ENCODE data around the gene DGKI. TPM values are rescaled to one million over a fixed set of nuclear protein-coding genes. Genes with fewer than 3 reads are reported as not detected.

Gene DGKI
- total and polyA plus RNA-seq, 2 of the 13 experiments (the other 11 are each of a cell fraction or from before 2014, with no cell fraction given) = 0.09 to 0.17 TPM

DNA sequence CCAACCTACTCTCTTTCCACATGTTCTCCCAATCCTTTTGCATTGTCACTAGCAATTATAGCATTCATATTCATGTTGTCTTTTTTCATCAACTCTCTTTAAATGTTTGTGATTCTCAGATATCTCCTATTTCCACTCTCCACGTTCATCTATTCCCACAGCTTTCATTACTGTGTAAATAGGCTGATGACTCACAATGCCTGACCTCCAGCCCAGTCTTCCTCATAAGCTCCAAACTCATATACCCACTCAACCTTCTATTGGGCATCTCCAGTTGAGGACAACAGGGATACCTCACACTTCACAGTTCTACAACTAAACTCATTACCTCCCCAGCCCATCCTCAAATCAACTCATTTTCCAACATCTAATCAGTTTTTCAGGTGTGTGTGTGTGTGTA is 194.1 kb downstream of the DGKI start:
- BruUV-seq (replicated peaks) = no TSS peak
- Histone ChIP-seq H3K4me3 (replicated peaks in 1 of 3; ENCODE audit: insufficient read depth in 1 of 3, low read depth in 2 of 3, low read length in 3 of 3) (no peak overlapping the region), H3K27ac (ENCODE audit: extremely low read length, insufficient read depth, low read length) (no peak overlapping the region), H3K4me1 (ENCODE audit: insufficient read depth, low read length) (no peaks in the 10 kb centered on the region), H3K27me3 (ENCODE audit: control insufficient read depth in 1 of 2, insufficient read depth in 2 of 2, low read length in 2 of 2) (no peaks in the 10 kb centered on the region; a peak in 1 of 5 replicates), H3K9ac (ENCODE audit: insufficient read depth, low read depth, low read length) (no peak overlapping the region), H3K79me2 (ENCODE audit: insufficient read depth, low read length) (no peaks in the 10 kb centered on the region), H2AFZ (ENCODE audit: low read length) (no peak overlapping the region), H3K9me3 (ENCODE audit: low read length) (no peaks in the 10 kb centered on the region), H3K36me3 (replicated peaks in 1 of 2; ENCODE audit: control insufficient read depth in 1 of 2, insufficient read depth in 2 of 2, low read length in 2 of 2) (no peaks in the 10 kb centered on the region), H3K4me2 (ENCODE audit: low read depth, low read length) (no peak overlapping the region), H4K20me1 (ENCODE audit: insufficient read depth, low read length) (no peaks in the 10 kb centered on the region)
- DNase-seq (ENCODE audit: low spot score) = no peak
- intact Hi-C loops (cut with micrococcal nuclease; ENCODE audit: unreplicated experiment) (no loop called here), in situ Hi-C loops (cut with HindIII; ENCODE audit: extremely low pct_ligation_motif_present, low pct_unique_long_range_greater_than_20kb) (no loop called here)
- FAIRE-seq = no peak
- ChIA-PET POLR2A (no interaction called here), CTCF (ENCODE audit: low intra/inter-chr PET ratio, low total read pairs) (no interaction called here)
- TF ChIP-seq, protein P1, sequence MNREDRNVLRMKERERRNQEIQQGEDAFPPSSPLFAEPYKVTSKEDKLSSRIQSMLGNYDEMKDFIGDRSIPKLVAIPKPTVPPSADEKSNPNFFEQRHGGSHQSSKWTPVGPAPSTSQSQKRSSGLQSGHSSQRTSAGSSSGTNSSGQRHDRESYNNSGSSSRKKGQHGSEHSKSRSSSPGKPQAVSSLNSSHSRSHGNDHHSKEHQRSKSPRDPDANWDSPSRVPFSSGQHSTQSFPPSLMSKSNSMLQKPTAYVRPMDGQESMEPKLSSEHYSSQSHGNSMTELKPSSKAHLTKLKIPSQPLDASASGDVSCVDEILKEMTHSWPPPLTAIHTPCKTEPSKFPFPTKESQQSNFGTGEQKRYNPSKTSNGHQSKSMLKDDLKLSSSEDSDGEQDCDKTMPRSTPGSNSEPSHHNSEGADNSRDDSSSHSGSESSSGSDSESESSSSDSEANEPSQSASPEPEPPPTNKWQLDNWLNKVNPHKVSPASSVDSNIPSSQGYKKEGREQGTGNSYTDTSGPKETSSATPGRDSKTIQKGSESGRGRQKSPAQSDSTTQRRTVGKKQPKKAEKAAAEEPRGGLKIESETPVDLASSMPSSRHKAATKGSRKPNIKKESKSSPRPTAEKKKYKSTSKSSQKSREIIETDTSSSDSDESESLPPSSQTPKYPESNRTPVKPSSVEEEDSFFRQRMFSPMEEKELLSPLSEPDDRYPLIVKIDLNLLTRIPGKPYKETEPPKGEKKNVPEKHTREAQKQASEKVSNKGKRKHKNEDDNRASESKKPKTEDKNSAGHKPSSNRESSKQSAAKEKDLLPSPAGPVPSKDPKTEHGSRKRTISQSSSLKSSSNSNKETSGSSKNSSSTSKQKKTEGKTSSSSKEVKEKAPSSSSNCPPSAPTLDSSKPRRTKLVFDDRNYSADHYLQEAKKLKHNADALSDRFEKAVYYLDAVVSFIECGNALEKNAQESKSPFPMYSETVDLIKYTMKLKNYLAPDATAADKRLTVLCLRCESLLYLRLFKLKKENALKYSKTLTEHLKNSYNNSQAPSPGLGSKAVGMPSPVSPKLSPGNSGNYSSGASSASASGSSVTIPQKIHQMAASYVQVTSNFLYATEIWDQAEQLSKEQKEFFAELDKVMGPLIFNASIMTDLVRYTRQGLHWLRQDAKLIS (CRISPR knock-in tag; IDR thresholded peaks at IDR 0.05) = no peak
- 0 out of 2 replicates have a peak, but pooled peaks have one; percentile 13 for TF ChIP-seq FOSL2 (CRISPR knock-in tag; IDR thresholded peaks at IDR 0.05)
- ATAC-seq = no peak
- 5% methylated on average over 1 of the region's 1 CpG for WGBS (ENCODE audit: low lambda C conversion rate)

DNA sequence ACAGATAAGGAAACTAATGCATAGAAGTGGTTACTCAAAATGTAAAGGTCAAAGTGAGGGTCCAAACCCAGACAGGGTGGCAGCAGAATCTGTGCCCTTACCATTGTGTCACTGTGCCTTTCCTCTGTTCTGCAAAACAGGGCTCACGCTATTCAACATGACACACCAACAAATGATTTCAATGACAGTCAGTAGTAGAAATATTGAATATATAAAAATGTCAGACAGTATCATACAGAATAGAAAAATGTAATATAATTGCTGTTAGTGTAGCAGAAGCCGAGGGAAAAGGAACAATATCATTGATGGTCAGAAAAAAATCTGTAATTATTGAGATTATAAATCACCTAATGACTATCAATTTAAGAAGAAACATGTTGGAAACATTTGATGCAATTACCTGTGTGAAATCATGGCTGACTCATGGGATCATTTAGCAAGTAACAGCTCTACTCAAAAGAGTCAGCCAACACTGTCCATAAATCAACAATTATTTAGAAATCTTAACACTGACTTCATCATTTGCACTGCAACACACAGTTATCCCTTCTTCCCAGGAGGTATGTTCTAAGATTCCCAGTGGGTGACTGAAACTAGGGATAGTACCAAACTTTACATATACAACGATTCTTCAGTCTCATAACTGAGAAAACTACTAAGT is 198.7 kb downstream of the DGKI start:
- no peak overlapping the region for H3K4me2 ChIP-seq (ENCODE audit: low read depth, low read length)
- CTCF ChIA-PET (ENCODE audit: low intra/inter-chr PET ratio, low total read pairs) = no interaction called here
- intact Hi-C loops (cut with micrococcal nuclease; ENCODE audit: unreplicated experiment) (no loop called here), in situ Hi-C loops (cut with HindIII; ENCODE audit: extremely low pct_ligation_motif_present, low pct_unique_long_range_greater_than_20kb) (no loop called here)
- H4K20me1 ChIP-seq (ENCODE audit: insufficient read depth, low read length) = no peaks in the 10 kb centered on the region
- H3K27me3 ChIP-seq (ENCODE audit: control insufficient read depth in 1 of 2, insufficient read depth in 2 of 2, low read length in 2 of 2) = no peaks in the 10 kb centered on the region
- no peak for DNase-seq (ENCODE audit: low spot score)
- H2AFZ ChIP-seq (ENCODE audit: low read length) = no peak overlapping the region
- no peak for FAIRE-seq
- no peak overlapping the region for H3K4me3 ChIP-seq (replicated peaks in 1 of 3; ENCODE audit: insufficient read depth in 1 of 3, low read depth in 2 of 3, low read length in 3 of 3)
- no peak overlapping the region for H3K27ac ChIP-seq (ENCODE audit: extremely low read length, insufficient read depth, low read length)
- POLR2A ChIA-PET = no interaction called here
- ATAC-seq = no peak
- no peaks in the 10 kb centered on the region for H3K9me3 ChIP-seq (ENCODE audit: low read length)
- H3K79me2 ChIP-seq (ENCODE audit: insufficient read depth, low read length) = no peaks in the 10 kb centered on the region
- H3K9ac ChIP-seq (ENCODE audit: insufficient read depth, low read depth, low read length) = no peak overlapping the region
- BruUV-seq (replicated peaks) = no TSS peak
- 30% methylated on average over 3 of the region's 3 CpGs for WGBS (ENCODE audit: low lambda C conversion rate)
- no peaks in the 10 kb centered on the region for H3K4me1 ChIP-seq (ENCODE audit: insufficient read depth, low read length)
- H3K36me3 ChIP-seq (replicated peaks in 1 of 2; ENCODE audit: control insufficient read depth in 1 of 2, insufficient read depth in 2 of 2, low read length in 2 of 2) = no peaks in the 10 kb centered on the region
- TF ChIP-seq ZNF430 (CRISPR knock-in tag; IDR thresholded peaks at IDR 0.05) (no peak), ZNF234 (CRISPR knock-in tag; conservative IDR thresholded peaks at IDR 0.05) (no peak), KDM1A (CRISPR knock-in tag; IDR thresholded peaks at IDR 0.05) (no peak), ZZZ3 (CRISPR knock-in tag; IDR thresholded peaks at IDR 0.05; ENCODE audit: borderline replicate concordance) (no peak), KDM3A (CRISPR knock-in tag; IDR thresholded peaks at IDR 0.05; ENCODE audit: low read depth) (no peak), KAT7 (CRISPR knock-in tag; IDR thresholded peaks at IDR 0.05; ENCODE audit: borderline replicate concordance) (no peak), ZNF264 (CRISPR knock-in tag; IDR thresholded peaks at IDR 0.05) (no peak), ZFP37 (CRISPR knock-in tag; IDR thresholded peaks at IDR 0.05; ENCODE audit: borderline replicate concordance) (no peak), ZNF768 (CRISPR knock-in tag; IDR thresholded peaks at IDR 0.05) (no peak), EZH2 (conservative IDR thresholded peaks at IDR 0.05; ENCODE audit: low read depth, low read length) (no peak), AGO2 (optimal IDR thresholded peaks at IDR 0.05; ENCODE audit: low read depth, low read length) (no peak), NR2F2 (IDR thresholded peaks at IDR 0.05; ENCODE audit: borderline replicate concordance, low read depth) (no peak), ELF1 (CRISPR knock-in tag; IDR thresholded peaks at IDR 0.05) (no peak)
- TF ChIP-seq, protein P2, sequence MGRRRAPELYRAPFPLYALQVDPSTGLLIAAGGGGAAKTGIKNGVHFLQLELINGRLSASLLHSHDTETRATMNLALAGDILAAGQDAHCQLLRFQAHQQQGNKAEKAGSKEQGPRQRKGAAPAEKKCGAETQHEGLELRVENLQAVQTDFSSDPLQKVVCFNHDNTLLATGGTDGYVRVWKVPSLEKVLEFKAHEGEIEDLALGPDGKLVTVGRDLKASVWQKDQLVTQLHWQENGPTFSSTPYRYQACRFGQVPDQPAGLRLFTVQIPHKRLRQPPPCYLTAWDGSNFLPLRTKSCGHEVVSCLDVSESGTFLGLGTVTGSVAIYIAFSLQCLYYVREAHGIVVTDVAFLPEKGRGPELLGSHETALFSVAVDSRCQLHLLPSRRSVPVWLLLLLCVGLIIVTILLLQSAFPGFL (CRISPR knock-in tag; IDR thresholded peaks at IDR 0.05) = no peak
